Epidermal melanocyte (primary cell): Measurements from ENCODE around the gene MAGI3.

ENCODE experiments used
- DNase-seq: peaks from one replicate; pipeline ENCODE4 v3.0.0; 2011; ENCODE audit warnings: low spot score; ENCODE audit not compliant: insufficient read length

Gene MAGI3

GRCh38 chr1:113389953-113390834, at the start of gene MAGI3:
TSS of gene MAGI3 (plus strand) at chr1:113390515. CDS start at chr1:113391034, 519 bp downstream.
- peak; percentile 85 for DNase-seq

- DNase-seq = no peak
Measured at GRCh38 chr1:113353580-113353979, 36.7 kb upstream of the MAGI3 start.

DNA sequence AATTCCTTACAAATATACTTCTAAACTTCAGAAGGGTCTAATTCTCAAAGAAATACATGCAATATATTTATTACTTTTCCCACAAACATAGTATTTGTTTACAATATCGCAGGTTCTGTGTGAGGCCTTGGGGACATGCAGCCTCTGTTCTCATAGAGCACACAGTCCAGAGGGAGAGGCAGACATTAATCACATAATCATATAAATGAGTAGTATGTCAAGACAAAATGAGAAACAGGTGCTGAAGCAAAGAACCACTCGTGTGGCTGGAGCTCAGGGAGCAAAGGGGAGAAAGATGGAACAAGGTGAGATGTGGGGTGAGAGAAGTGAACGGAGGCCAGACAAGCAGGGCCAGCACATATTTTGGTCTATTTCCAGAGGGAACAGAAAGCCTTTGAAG, 26.4 kb upstream of the MAGI3 start:
- DNase-seq = no peak

DNA sequence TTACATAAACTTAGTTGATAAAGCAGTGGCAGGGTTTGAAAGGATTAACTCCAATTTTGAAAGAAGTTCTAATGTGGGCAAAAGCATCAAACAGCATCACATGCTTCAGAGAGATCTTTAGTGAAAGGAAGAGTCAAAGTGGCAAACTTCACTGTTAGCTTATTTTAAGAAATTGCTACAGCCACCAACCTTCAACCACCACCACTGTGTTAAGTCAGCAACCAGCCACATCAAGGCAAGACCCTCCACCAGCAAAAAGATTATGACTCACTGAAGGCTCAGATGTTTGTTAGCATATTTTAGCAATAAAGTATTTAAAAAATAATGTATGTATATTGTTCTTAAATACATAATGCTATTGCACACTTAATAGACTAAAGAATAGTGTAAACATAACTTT, 21.3 kb upstream of the MAGI3 start:
- DNase-seq = no peak

- no peak for DNase-seq
Measured at GRCh38 chr1:113369699-113370098, 20.6 kb upstream of the MAGI3 start.

GRCh38 chr1:113370868-113371267, 19.4 kb upstream of the MAGI3 start:
- no peak for DNase-seq

DNA sequence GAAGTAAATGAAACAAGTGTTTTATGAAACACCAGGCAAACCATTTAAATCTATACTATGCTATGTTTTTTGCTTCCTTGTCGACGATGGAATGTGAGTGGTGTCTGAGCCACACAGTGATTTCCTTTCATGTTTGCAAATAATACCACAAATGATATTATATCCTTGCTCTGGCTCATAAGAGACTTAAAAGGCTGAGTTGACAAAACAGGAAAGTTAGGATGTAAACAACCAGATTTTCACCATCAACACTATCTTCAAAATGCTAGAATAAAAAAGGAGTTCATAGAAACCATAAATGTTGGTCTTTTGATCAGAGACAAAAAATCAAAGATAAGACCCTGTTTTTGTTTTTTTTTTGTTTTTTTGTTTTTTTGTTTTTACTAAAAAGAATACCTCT, 17.8 kb upstream of the MAGI3 start:
- no peak for DNase-seq

DNA sequence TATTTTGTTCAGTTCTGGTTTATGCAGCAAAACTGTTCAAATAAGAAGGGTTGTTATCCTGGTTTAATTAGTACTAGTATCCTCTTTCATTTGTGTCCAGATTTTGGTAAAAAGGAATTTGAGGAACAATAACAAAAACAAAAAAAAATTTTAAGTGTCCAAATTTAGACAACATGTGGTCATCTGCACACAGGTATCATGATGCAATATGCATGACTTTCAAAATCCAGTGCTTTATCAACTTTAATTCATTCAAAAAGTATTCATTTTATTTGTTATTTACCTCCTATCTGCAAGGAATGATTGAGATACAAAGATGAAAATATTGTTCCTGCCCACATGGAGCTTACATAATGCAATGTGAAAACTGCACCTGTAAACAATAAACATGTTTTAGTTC, 16.7 kb upstream of the MAGI3 start:
- no peak for DNase-seq

GRCh38 chr1:113375878-113376277, 14.4 kb upstream of the MAGI3 start:
- no peak for DNase-seq

GRCh38 chr1:113380075-113380474, 10.2 kb upstream of the MAGI3 start:
- DNase-seq = no peak

GRCh38 chr1:113388017-113388620, 2.2 kb upstream of the MAGI3 start:
- no peak for DNase-seq

GRCh38 chr1:113388621-113389358, 1.5 kb upstream of the MAGI3 start:
- no peak for DNase-seq

DNA sequence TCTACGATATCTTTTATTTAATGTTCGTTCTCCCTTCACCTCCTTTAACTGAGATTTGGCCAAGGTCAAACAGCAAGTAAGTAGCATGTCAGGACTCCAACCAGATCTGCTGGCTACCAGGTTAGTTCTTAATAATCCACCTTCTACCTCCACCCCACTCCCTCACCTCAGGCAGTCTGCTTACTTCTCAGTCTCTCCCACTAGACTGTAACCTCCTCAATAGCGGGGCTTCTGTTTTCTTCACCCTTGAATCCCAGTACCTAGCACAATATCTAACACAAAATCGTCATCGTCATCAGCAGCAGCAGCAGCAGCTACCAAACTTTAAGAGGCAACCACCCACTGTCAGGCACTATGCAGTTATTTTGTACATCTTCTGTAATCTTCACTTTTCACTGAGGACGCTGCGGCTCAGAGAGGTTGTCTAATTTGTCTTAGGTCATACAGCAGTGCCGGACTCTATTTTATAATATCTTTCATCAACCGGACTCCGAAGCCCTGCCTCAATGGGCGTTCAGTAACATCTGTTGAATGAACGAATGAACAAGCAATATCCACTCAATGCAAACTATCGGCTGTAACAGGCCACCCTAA, 859 bp upstream of the MAGI3 start:
- no peak for DNase-seq

DNA sequence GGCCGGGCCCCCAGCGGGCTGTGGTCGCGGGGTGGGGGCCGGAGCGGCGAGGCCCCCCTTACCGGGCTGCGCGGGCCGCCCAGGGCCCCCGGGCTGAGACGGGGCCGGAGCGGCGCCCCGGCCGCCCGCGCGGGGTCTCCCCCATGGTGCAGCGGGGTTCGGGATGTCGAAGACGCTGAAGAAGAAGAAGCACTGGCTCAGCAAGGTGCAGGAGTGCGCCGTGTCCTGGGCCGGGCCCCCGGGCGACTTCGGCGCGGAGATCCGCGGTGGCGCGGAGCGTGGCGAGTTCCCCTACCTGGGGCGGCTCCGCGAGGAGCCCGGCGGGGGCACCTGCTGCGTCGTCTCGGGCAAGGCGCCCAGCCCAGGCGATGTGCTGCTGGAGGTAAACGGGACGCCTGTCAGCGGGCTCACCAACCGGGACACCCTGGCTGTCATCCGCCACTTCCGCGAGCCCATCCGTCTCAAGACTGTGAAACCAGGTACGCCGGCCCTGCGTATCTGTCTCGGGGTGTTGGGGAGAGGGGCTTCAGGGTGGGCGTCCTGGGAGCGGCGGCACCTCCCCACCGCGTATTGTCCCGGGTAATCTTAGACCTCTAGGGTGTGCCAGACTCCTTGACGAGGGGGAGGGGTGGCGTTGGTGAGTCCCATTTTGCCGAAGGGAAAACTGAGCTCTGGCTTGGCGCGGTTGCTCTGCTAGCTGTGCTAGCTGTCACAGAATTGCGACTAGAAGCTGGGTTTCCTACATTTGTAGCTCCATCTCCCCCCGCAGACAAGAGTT, 745 bp downstream of the MAGI3 start:
- no peak for DNase-seq

DNA sequence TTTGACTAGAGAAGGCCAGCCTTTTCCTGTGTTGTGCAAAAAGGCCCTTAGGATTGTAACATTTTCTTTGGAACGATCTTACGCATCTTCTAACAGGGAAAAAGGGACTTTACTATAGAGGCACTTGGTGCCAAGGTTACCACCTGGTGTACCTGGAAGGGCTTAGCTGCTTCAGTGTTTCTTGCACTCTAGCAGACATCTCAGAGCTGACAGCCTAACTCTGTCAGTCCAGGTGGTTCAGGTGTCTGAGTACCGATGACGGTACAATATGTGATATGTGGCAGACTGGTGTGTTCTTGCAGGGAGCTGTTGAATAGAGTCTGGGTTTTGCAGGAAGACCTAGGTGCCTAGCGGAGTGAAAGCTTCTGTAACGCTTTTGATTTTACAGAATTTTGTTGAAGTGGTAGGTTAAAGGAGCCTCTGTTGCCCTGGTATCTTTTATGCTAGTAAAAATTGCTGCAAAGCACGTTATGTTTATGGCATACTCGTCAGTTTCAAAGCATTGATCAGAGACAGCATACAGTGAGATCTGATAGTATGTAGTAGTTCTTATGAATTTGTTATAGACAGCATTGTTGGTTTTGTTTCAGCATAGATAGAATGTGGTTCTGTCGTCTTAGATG, 1.4 kb downstream of the MAGI3 start:
- DNase-seq = no peak

DNA sequence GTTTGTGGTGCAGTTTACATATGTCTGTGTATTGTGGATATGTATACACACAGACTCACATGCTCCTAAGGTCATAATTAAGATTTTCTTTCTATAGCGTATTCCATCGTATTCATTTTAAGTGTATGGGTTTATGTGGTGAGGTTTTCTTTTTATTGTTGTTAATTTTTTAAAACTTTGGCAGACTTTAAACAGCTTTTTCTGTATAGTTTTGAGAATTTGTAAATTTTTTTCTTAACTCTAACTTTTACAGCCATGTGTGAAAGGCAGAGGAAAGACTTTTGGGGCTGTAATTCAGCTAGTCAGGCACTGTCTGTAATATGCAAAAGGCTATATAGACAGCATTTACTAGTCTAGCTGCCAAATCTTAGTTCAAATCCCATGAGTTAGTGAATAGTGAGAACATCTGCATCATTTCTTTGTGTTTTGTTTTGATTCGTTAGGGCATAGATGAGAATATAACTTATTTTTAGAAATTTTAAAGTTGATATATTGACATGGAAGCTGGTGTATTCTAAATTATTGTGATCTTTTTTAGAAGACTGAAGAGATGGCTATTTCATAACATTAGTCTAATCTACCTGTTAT, 2.3 kb downstream of the MAGI3 start:
- DNase-seq = no peak

DNA sequence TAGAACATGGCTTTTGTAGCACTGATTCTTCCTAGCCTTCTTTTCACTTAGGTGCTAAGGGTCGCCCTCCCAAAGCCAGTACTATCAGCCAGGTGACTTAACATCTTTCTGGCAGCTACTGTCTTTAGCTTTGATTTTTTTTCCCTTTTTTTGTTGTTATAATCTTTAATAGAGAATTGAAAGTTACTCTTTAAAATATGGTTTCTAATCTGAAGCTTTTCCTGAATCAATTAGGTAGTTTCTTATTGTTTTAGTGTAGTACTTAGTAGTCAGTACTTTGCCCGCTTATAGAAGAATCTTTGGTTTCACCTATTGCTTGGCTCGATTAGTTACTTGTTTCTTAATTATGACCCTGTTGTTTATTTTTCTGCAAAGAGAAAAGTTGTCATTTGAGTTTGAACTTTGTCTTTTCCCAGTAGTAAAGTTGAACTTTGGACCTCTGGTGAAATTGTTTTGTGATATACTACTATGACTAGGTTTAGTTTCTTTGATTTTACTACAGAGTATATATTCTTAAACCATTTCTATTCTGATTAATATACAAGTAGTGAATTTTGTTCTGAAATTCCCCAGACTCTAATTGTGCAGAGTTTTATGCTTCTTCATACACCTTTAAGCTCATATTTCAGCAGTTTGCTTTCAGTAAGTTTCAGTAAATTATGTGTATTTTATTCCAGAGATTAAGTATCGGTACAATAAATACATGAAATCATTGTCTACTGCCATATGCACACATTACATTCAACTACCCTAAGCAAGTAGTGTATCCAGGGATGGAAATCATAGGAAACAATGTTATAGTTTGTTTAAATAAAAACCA, 3.9 kb downstream of the MAGI3 start:
- no peak for DNase-seq

- DNase-seq = no peak
Measured at GRCh38 chr1:113394863-113395259, 4.5 kb downstream of the MAGI3 start.

DNA sequence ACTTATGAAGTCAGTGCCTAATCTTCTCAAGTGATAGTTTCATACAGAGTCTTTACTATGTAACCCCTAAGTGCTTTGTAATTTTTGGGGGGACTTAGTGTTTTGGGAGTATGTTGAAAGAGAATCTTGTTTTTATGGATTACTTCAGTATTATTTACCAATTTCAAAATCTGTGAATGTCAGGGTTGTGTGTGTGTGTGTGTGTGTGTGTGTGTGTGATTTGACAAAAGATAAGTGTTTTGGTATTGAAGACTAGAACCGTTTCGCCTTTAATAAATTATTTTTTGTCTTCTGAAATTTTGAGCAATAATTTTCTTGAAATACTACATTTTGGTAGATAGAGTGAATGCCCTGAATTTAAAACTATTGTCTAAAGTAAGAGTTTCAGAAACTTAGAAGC, 5.8 kb downstream of the MAGI3 start:
- DNase-seq = no peak
